Measurements from ENCODE around the gene BAZ1B. TPM values are rescaled to one million over a fixed set of nuclear protein-coding genes. Genes with fewer than 3 reads are reported as not detected.
A peak's percentile ranks its signal among the peaks of the same experiment; 100 is the strongest.

The BAZ1B gene
- total and polyA plus RNA-seq, 9 of the 15 experiments (the other 6 are each of a cell fraction or from before 2014, with no cell fraction given): 15.0 to 134 (median 79.5) TPM

DNA sequence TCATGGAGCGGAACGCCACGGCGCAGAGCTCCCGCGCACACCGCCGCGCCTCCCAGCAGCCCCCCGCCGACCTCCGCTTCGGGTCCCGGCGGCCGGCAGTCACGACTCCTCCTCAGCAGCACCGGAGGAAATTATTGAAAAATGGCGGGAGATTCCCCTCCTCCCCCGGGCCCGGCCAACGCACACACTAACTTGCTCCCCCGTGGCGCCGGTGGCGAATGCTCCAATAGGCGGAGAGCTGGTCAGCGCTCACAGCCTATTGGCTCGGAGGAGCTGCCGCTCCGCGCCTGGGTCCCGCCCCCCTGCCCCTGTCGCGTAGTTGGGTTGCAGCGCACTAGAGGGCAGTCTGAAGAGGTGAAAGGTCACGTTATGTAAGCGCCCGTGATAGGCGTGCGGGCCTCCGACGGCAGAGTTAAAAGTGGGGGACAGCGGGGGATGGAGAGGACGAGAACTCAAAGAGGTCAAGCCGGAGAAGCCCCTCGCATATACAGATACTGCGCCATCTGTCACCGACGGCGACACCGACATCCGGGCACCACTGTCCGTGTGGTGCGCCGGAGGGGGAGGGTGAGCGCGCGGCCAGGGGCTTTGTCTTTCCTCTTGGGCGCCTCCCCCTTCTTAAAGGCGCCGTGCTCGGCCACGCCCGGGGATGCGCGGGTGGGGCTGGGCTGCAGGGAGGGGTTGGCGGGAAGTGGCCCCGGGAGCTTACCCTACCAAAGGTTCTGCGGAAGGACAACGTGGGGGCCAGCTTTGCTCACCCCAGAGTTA, at the start of gene BAZ1B (continued):
- TF ChIP-seq NR2F6 (CRISPR knock-in tag; IDR thresholded peaks at IDR 0.05) (peak; percentile 60; the same call in 1 of the 2 replicates), PHF21A (IDR thresholded peaks at IDR 0.05; ENCODE audit: borderline replicate concordance, low read depth) (peak; percentile 42; the same call in 1 of the 2 replicates), ZNF217 (CRISPR knock-in tag; IDR thresholded peaks at IDR 0.05) (no peak), HDGF (IDR thresholded peaks at IDR 0.05) (no peak), ZNF668 (CRISPR knock-in tag; IDR thresholded peaks at IDR 0.05) (no peak), FOXJ2 (tag; IDR thresholded peaks at IDR 0.05) (no peak), PRPF4 (IDR thresholded peaks at IDR 0.05; ENCODE audit: insufficient read depth, low read depth, low read length, poor library complexity, severe bottlenecking) (peak; percentile 6), MYBL2 (IDR thresholded peaks at IDR 0.05; ENCODE audit: low read depth) (no peak), MYBL2 (CRISPR knock-in tag; IDR thresholded peaks at IDR 0.05; ENCODE audit: borderline replicate concordance) (no peak), NFE2L1 (tag; IDR thresholded peaks at IDR 0.05; ENCODE audit: borderline replicate concordance, low read depth) (no peak), ZNF3 (CRISPR knock-in tag; IDR thresholded peaks at IDR 0.05) (no peak)
- TF ChIP-seq, protein P1, sequence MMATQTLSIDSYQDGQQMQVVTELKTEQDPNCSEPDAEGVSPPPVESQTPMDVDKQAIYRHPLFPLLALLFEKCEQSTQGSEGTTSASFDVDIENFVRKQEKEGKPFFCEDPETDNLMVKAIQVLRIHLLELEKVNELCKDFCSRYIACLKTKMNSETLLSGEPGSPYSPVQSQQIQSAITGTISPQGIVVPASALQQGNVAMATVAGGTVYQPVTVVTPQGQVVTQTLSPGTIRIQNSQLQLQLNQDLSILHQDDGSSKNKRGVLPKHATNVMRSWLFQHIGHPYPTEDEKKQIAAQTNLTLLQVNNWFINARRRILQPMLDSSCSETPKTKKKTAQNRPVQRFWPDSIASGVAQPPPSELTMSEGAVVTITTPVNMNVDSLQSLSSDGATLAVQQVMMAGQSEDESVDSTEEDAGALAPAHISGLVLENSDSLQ (IDR thresholded peaks at IDR 0.05): peak; percentile 99
- TF ChIP-seq, protein P2, sequence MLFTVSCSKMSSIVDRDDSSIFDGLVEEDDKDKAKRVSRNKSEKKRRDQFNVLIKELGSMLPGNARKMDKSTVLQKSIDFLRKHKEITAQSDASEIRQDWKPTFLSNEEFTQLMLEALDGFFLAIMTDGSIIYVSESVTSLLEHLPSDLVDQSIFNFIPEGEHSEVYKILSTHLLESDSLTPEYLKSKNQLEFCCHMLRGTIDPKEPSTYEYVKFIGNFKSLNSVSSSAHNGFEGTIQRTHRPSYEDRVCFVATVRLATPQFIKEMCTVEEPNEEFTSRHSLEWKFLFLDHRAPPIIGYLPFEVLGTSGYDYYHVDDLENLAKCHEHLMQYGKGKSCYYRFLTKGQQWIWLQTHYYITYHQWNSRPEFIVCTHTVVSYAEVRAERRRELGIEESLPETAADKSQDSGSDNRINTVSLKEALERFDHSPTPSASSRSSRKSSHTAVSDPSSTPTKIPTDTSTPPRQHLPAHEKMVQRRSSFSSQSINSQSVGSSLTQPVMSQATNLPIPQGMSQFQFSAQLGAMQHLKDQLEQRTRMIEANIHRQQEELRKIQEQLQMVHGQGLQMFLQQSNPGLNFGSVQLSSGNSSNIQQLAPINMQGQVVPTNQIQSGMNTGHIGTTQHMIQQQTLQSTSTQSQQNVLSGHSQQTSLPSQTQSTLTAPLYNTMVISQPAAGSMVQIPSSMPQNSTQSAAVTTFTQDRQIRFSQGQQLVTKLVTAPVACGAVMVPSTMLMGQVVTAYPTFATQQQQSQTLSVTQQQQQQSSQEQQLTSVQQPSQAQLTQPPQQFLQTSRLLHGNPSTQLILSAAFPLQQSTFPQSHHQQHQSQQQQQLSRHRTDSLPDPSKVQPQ (CRISPR knock-in tag; IDR thresholded peaks at IDR 0.05; ENCODE audit: borderline replicate concordance): no peak
- TF ChIP-seq, protein P3, sequence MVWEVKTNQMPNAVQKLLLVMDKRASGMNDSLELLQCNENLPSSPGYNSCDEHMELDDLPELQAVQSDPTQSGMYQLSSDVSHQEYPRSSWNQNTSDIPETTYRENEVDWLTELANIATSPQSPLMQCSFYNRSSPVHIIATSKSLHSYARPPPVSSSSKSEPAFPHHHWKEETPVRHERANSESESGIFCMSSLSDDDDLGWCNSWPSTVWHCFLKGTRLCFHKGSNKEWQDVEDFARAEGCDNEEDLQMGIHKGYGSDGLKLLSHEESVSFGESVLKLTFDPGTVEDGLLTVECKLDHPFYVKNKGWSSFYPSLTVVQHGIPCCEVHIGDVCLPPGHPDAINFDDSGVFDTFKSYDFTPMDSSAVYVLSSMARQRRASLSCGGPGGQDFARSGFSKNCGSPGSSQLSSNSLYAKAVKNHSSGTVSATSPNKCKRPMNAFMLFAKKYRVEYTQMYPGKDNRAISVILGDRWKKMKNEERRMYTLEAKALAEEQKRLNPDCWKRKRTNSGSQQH (CRISPR knock-in tag; IDR thresholded peaks at IDR 0.05): no peak
- TF ChIP-seq, protein P4, sequence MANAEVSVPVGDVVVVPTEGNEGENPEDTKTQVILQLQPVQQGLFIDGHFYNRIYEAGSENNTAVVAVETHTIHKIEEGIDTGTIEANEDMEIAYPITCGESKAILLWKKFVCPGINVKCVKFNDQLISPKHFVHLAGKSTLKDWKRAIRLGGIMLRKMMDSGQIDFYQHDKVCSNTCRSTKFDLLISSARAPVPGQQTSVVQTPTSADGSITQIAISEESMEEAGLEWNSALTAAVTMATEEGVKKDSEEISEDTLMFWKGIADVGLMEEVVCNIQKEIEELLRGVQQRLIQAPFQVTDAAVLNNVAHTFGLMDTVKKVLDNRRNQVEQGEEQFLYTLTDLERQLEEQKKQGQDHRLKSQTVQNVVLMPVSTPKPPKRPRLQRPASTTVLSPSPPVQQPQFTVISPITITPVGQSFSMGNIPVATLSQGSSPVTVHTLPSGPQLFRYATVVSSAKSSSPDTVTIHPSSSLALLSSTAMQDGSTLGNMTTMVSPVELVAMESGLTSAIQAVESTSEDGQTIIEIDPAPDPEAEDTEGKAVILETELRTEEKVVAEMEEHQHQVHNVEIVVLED (CRISPR knock-in tag; IDR thresholded peaks at IDR 0.05): peak; percentile 74
